Ovary (tissue), 3 donors: ENCODE results near the gene CAPZB.

Experiments used
- CTCF ChIP-seq, 3 donors: fragments of 450-650 bp in 2 of 3; fragments of 200-600 bp in 1 of 3; IDR thresholded peaks; one replicate each; pipeline versions ENCODE4 v1.5.1 to v1.8.0; 2016 to 2022; ENCODE audit warnings: antibody characterized with exemption in 3 of 3, mild to moderate bottlenecking in 1 of 3
- POLR2A ChIP-seq: fragments of 450-650 bp; IDR thresholded peaks from one replicate; pipeline ENCODE4 v1.6.1; 2017; ENCODE audit warnings: antibody characterized with exemption, mild to moderate bottlenecking, moderate library complexity
- donor health status: DM: no; HTN: no; CAD: no.

- TF ChIP-seq CTCF (IDR thresholded peaks at IDR 0.05): no peak
- TF ChIP-seq POLR2A: no peak
These were observed 21.9 kb downstream of the CAPZB start for GRCh38 chr1:19463504-19463803.
